ENCODE measurements around the gene PIGO. TPM values are rescaled to one million over a fixed set of nuclear protein-coding genes. Genes with fewer than 3 reads are reported as not detected.

PIGO gene
- polyA plus RNA-seq, 1 of the 3 experiments (the other 2 are of a cell fraction): 31.0 TPM

DNA sequence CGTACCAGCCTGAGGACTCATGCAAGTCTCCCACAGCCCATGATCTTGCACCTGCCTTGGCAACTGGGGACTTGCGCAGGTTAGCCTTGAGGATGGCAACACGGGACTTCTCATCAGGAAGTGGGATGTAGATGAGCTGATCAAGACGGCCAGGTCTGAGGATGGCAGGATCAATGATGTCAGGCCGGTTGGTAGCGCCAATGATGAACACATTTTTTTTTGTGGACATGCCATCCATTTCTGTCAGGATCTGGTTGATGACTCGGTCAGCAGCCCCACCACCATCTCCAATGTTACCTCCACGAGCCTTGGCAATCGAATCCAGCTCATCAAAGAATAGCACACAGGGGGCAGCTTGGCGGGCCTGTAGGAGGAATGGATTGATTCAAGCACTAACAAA, 37.0 kb downstream of the PIGO start:
- CTCF ChIA-PET: interaction anchor here (0.6 to 3.4 kb wide), 4 partner anchors 8 to 160 kb away, joined by 3 to 20 read pairs (median 6); partner anchors contain the start of gene PIGO
- H3F3A ChIP-seq (replicated peaks; ENCODE audit: insufficient read depth): peaks cover 39% of the 10 kb centered on the region
- WGBS (ENCODE audit: low lambda C conversion rate): 96% methylated on average over 10 of the region's 10 CpGs

More for the DNA sequence above, 37.0 kb downstream of the PIGO start:
- POLR2A ChIA-PET: interaction anchor here (1.4 kb wide), 1 partner anchor 13 kb away, joined by 3 read pairs; the partner anchor contains the start of gene VCP
- no peak overlapping the region for H3K4me3 ChIP-seq (ENCODE audit: low read depth in 2 of 2, low read length in 1 of 2)
- no peaks in the 10 kb centered on the region for H3K9me2 ChIP-seq
- peaks cover 96 to 97% of the 10 kb centered on the region in 2 experiments for H3K36me3 ChIP-seq (replicated peaks in 1 of 2; ENCODE audit: control insufficient read depth in 1 of 2, insufficient read depth in 2 of 2, low read length in 1 of 2)
- no peak overlapping the region for H3K9ac ChIP-seq
- no peaks in the 10 kb centered on the region for H3K4me1 ChIP-seq (ENCODE audit: control insufficient read depth in 1 of 2, insufficient read depth in 2 of 2, low read depth in 1 of 2, low read length in 1 of 2)
- TF ChIP-seq CHD2 (IDR thresholded peaks at IDR 0.05; ENCODE audit: low read length, partially characterized antibody) (no peak), NRF1 (IDR thresholded peaks at IDR 0.05; ENCODE audit: low read depth, low read length) (no peak), ELF1 (IDR thresholded peaks at IDR 0.05) (no peak), POLR2AphosphoS5 (IDR thresholded peaks at IDR 0.05; ENCODE audit: low read depth, low read length) (no peak), RCOR1 (IDR thresholded peaks at IDR 0.05; ENCODE audit: low read length) (no peak), EZH2phosphoT487 (IDR thresholded peaks at IDR 0.05; ENCODE audit: borderline replicate concordance, low read depth) (no peak)
- TF ChIP-seq, protein P1, sequence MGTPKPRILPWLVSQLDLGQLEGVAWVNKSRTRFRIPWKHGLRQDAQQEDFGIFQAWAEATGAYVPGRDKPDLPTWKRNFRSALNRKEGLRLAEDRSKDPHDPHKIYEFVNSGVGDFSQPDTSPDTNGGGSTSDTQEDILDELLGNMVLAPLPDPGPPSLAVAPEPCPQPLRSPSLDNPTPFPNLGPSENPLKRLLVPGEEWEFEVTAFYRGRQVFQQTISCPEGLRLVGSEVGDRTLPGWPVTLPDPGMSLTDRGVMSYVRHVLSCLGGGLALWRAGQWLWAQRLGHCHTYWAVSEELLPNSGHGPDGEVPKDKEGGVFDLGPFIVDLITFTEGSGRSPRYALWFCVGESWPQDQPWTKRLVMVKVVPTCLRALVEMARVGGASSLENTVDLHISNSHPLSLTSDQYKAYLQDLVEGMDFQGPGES (IDR thresholded peaks at IDR 0.05; ENCODE audit: low read depth, low read length): no peak
- TF ChIP-seq, protein P2, sequence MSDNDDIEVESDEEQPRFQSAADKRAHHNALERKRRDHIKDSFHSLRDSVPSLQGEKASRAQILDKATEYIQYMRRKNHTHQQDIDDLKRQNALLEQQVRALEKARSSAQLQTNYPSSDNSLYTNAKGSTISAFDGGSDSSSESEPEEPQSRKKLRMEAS (IDR thresholded peaks at IDR 0.05; ENCODE audit: low read depth): no peak
- TF ChIP-seq, protein P3, sequence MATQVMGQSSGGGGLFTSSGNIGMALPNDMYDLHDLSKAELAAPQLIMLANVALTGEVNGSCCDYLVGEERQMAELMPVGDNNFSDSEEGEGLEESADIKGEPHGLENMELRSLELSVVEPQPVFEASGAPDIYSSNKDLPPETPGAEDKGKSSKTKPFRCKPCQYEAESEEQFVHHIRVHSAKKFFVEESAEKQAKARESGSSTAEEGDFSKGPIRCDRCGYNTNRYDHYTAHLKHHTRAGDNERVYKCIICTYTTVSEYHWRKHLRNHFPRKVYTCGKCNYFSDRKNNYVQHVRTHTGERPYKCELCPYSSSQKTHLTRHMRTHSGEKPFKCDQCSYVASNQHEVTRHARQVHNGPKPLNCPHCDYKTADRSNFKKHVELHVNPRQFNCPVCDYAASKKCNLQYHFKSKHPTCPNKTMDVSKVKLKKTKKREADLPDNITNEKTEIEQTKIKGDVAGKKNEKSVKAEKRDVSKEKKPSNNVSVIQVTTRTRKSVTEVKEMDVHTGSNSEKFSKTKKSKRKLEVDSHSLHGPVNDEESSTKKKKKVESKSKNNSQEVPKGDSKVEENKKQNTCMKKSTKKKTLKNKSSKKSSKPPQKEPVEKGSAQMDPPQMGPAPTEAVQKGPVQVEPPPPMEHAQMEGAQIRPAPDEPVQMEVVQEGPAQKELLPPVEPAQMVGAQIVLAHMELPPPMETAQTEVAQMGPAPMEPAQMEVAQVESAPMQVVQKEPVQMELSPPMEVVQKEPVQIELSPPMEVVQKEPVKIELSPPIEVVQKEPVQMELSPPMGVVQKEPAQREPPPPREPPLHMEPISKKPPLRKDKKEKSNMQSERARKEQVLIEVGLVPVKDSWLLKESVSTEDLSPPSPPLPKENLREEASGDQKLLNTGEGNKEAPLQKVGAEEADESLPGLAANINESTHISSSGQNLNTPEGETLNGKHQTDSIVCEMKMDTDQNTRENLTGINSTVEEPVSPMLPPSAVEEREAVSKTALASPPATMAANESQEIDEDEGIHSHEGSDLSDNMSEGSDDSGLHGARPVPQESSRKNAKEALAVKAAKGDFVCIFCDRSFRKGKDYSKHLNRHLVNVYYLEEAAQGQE (IDR thresholded peaks at IDR 0.05; ENCODE audit: low read depth, low read length): no peak
- TF ChIP-seq, protein P4, sequence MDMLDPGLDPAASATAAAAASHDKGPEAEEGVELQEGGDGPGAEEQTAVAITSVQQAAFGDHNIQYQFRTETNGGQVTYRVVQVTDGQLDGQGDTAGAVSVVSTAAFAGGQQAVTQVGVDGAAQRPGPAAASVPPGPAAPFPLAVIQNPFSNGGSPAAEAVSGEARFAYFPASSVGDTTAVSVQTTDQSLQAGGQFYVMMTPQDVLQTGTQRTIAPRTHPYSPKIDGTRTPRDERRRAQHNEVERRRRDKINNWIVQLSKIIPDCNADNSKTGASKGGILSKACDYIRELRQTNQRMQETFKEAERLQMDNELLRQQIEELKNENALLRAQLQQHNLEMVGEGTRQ (IDR thresholded peaks at IDR 0.05; ENCODE audit: borderline replicate concordance, low read depth, low read length): no peak
- H3K4me2 ChIP-seq: no peak overlapping the region
- H3K27me3 ChIP-seq (ENCODE audit: insufficient read depth): no peaks in the 10 kb centered on the region
- H3K79me2 ChIP-seq (ENCODE audit: insufficient read depth): peaks cover 27% of the 10 kb centered on the region; the same call in 1 of the 2 replicates
- H2AFZ ChIP-seq (ENCODE audit: low read depth): no peak overlapping the region
- H3K27ac ChIP-seq (ENCODE audit: low read depth in 2 of 2, low read length in 1 of 2): no peak overlapping the region
- peaks cover 15% of the 10 kb centered on the region; the same call in 1 of the 2 replicates for H4K20me1 ChIP-seq (ENCODE audit: insufficient read depth)
- no peaks in the 10 kb centered on the region for H3K9me3 ChIP-seq
- no peak for DNase-seq
